ENCODE measurements around the gene TMEM119.
"Not testable (repeated sequence)": the region's sequence is repeated elsewhere in the genome, so short reads cannot be mapped to it uniquely, and the experiment has no call there.

Gene TMEM119

DNA sequence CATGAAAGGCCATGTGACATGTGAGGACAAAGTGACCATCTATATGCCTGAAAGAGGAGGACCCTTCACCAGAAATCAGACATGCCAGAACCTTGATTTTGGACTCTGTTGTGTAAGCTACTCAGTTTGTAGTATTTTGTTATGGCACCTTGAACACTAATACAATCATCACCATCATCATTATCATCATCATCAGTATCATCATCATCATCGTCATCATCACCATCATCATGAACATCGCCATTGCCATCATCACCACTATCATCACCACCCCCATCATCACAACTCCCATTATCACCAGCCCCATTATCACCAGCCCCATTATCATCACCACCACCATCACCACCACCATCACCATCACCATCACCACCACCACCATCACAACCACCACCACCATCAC is 19.6 kb downstream of the TMEM119 start:
- TF ChIP-seq, protein P1, sequence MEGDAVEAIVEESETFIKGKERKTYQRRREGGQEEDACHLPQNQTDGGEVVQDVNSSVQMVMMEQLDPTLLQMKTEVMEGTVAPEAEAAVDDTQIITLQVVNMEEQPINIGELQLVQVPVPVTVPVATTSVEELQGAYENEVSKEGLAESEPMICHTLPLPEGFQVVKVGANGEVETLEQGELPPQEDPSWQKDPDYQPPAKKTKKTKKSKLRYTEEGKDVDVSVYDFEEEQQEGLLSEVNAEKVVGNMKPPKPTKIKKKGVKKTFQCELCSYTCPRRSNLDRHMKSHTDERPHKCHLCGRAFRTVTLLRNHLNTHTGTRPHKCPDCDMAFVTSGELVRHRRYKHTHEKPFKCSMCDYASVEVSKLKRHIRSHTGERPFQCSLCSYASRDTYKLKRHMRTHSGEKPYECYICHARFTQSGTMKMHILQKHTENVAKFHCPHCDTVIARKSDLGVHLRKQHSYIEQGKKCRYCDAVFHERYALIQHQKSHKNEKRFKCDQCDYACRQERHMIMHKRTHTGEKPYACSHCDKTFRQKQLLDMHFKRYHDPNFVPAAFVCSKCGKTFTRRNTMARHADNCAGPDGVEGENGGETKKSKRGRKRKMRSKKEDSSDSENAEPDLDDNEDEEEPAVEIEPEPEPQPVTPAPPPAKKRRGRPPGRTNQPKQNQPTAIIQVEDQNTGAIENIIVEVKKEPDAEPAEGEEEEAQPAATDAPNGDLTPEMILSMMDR (IDR thresholded peaks at IDR 0.05; ENCODE audit: low read depth, low read length, missing control alignments): no peak
- no peak overlapping the region for H3K4me3 ChIP-seq (ENCODE audit: low read depth, low read length)
- in situ Hi-C loops (cut with HindIII; ENCODE audit: low sequenced_read_pairs): no loop called here
- DNase-seq (ENCODE audit: low read depth): no peak

DNA sequence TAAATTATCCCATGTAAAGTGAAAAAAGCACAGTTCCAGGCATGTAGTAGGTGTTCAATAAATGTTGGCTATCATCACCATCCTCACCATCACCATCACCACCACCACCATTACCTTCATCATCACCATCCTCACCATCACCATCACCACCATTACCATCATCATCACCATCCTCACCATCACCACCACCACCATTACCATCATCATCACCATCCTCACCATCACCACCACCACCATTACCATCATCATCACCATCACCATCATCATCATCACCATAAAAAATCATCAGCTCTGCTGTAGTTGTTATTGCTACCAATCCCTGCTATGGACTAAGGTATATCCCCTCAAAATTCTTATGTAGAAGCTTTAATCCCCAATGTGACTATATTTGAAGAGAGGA is 20.4 kb downstream of the TMEM119 start:
- in situ Hi-C loops (cut with HindIII; ENCODE audit: low sequenced_read_pairs): no loop called here
- no peak for DNase-seq (ENCODE audit: low read depth)
- no peak overlapping the region for H3K4me3 ChIP-seq (ENCODE audit: low read depth, low read length)
- TF ChIP-seq, protein P1 (IDR thresholded peaks at IDR 0.05; ENCODE audit: low read depth, low read length, missing control alignments): no peak

DNA sequence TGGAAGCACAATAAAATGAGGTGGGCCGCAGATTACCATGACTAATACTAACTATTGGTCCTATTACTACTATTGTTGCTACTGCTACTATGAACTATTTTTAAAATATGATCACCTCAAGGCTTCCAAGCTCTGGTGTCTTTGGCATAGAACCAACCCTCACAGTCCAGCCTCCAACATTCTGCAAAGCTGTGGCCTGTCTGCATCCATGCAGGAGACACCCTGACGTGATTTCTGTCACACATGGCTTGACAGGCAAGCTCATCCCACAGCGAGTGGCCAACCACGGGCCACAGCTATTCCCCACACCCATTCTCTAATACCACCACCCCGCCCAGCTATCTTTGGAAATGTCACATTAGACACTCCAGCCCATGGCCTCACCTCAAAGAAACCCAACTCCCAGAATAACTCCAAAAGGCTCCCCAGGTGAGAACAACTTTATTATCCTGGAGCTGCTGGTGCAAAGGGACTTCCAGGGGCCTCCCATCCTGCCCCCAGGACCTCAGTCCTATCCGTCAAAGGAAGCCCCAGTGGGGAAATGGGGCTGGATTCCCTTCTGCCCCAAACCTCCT is 21.1 kb downstream of the TMEM119 start:
- peak; percentile 65 for DNase-seq (ENCODE audit: low read depth)
- in situ Hi-C loops (cut with HindIII; ENCODE audit: low sequenced_read_pairs): no loop called here
- TF ChIP-seq, protein P1 (IDR thresholded peaks at IDR 0.05; ENCODE audit: low read depth, low read length, missing control alignments): no peak

DNA sequence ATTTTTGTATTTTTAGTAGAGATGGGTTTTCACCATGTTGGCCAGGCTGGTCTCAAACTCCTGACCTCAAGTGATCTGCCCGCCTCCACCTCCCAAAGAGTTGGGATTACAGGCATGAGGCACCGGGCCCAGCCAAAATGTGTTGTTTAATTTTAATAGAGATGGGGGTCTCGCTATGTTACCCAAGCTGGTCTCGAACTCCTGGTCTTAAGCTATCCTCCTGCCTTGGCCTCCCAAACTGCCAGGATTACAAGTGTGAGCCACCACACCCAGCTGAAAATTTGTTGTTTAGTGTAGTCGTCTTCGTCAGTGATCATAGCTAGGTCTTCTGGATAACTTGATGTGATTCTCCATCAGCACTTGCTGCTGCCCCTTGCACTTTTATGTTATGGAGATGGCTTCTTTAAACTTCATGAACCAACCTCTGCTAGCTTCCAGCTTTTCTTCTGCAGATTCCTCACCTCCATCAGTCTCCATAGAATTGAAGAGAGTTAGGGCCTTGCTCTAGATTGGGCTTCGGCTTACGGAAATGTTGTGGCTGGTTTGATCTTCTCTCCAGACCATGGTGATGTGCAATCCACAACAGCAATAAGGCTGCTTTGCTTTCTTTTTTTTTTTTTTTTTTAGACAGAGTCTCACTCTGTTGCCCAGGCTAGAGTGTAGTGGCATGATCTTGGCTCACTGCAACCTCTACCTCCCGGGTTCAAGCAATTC is 22.5 kb downstream of the TMEM119 start:
- in situ Hi-C loops (cut with HindIII; ENCODE audit: low sequenced_read_pairs): no loop called here
- DNase-seq (ENCODE audit: low read depth): no peak
- H3K4me3 ChIP-seq (ENCODE audit: low read depth, low read length): no peak overlapping the region
- TF ChIP-seq, protein P1 (IDR thresholded peaks at IDR 0.05; ENCODE audit: low read depth, low read length, missing control alignments): no peak

More for the DNA sequence above, 21.1 kb downstream of the TMEM119 start:
- no peak overlapping the region for H3K4me3 ChIP-seq (ENCODE audit: low read depth, low read length)

DNA sequence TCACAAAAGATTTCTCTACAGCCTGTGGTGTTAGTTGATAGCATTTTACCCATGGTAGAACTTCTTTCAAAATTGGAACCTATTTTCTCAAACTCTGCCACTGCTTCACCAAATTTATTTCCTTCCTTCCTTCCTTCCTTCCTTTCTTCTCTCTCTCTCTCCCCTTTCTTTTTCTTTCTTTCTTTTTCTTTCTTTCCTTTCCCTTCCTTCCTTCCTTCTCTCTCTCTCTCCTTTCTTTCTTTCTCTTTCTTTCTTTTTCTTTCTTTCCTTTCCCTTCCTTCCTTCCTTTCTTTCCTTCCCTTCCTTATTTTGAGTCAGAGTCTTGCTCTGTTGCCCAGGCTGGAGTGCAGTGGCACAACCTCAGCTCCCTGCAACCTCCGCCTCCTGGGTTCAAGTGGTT is 23.6 kb downstream of the TMEM119 start:
- H3K4me3 ChIP-seq (ENCODE audit: low read depth, low read length); DNase-seq (ENCODE audit: low read depth); in situ Hi-C loops (cut with HindIII; ENCODE audit: low sequenced_read_pairs): not testable (repeated sequence)

DNA sequence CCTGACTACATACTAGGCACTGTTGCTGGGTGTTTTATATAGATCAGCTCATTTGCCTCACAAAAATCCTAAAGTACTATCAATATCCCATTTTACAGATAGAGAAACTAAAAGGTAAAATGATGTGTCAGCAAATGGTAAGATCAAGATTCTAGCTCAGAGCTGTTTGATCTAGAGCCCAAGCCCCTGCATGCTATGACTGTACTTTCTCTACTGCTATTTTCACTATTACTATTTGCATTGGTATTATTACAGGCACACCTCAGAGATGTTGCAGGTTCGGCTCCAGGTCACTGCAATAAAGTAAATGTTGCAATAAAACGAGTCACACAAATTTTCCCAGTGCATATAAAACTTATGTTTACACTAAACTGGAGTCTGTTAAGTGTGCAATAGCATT is 24.6 kb downstream of the TMEM119 start:
- TF ChIP-seq, protein P1 (IDR thresholded peaks at IDR 0.05; ENCODE audit: low read depth, low read length, missing control alignments): no peak
- in situ Hi-C loops (cut with HindIII; ENCODE audit: low sequenced_read_pairs): no loop called here
- DNase-seq (ENCODE audit: low read depth): no peak
- no peak overlapping the region for H3K4me3 ChIP-seq (ENCODE audit: low read depth, low read length)

DNA sequence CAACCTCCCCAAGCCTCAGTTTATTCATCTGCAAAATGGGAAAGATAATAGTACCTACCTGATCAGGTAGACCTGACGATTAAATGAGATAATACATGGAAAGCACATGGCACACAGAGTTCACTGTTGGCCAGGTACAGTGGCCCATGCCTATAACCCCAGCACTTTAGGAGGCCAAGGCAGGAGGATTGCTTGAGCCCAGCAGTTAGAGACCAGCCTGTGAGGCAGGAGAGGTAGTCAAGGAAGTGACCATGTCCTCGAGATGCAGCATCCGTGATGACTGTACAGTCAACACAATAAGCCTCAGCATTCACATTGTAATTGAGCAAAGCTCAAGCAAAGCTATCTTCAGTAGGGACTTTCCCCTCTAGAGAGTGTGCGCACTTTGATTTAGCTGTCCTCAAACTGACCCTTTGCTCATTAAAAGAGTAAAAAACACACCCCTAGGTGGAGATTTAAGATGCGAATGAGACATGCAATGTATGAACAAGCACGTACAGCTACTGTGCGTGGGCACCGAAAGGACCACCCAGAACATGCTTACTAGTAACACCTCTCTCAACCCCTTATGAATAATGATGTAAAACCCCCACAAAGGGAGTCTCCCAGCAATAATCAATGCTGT is 25.6 kb downstream of the TMEM119 start:
- no peak overlapping the region for H3K4me3 ChIP-seq (ENCODE audit: low read depth, low read length)
- in situ Hi-C loops (cut with HindIII; ENCODE audit: low sequenced_read_pairs): no loop called here
- TF ChIP-seq, protein P1 (IDR thresholded peaks at IDR 0.05; ENCODE audit: low read depth, low read length, missing control alignments): no peak
- no peak for DNase-seq (ENCODE audit: low read depth)
